ENCODE results near the gene BLVRB.

BLVRB gene

DNA sequence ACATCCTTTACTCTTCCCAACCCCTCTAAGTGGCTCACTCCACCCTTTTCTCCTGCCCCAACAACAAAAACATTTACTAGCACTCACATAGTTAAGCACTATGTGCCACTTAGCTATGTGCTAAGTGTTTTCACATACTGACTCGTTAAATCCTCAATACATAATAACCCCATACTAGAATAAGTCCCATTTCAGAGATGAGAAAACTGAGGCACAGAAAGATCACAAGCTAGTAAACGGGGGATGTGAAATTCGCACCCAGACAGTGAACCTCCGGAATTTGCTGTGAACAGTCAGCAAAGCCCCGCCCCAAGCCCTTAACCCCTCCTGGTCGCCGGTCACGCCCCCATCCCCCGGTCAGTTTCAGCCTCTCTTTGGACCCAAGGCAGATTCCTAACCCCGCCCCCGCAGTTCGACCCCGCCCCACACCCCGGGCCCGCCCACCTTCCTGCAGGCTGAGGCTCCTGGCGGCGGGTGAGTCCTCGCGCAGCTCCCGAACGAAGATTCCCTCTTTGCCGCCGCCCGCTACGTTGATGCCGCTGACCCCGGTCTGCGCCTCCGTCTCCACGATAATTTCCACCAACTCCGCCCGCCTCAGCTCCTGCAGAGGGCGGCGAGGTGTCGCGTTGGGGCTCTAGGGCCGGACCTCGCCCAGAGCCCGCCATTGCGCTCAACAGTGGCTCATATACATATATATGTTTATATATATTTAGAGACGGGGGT is 62.1 kb downstream of the BLVRB start:
- DNase-seq (ENCODE audit: extremely low read depth, insufficient read length), result peak; percentile 91
- TF ChIP-seq, protein P1, sequence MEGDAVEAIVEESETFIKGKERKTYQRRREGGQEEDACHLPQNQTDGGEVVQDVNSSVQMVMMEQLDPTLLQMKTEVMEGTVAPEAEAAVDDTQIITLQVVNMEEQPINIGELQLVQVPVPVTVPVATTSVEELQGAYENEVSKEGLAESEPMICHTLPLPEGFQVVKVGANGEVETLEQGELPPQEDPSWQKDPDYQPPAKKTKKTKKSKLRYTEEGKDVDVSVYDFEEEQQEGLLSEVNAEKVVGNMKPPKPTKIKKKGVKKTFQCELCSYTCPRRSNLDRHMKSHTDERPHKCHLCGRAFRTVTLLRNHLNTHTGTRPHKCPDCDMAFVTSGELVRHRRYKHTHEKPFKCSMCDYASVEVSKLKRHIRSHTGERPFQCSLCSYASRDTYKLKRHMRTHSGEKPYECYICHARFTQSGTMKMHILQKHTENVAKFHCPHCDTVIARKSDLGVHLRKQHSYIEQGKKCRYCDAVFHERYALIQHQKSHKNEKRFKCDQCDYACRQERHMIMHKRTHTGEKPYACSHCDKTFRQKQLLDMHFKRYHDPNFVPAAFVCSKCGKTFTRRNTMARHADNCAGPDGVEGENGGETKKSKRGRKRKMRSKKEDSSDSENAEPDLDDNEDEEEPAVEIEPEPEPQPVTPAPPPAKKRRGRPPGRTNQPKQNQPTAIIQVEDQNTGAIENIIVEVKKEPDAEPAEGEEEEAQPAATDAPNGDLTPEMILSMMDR (IDR thresholded peaks at IDR 0.05; ENCODE audit: insufficient read depth, low read length, poor library complexity, severe bottlenecking), result no peak
- peak overlapping the region; percentile 67 for H3K4me3 ChIP-seq (replicated peaks; ENCODE audit: low read depth, low read length)
- no peaks in the 10 kb centered on the region for H3K36me3 ChIP-seq (ENCODE audit: control insufficient read depth, insufficient read depth, low read length)
- H3K27me3 ChIP-seq (replicated peaks; ENCODE audit: control insufficient read depth, insufficient read depth, low read length), result no peaks in the 10 kb centered on the region

DNA sequence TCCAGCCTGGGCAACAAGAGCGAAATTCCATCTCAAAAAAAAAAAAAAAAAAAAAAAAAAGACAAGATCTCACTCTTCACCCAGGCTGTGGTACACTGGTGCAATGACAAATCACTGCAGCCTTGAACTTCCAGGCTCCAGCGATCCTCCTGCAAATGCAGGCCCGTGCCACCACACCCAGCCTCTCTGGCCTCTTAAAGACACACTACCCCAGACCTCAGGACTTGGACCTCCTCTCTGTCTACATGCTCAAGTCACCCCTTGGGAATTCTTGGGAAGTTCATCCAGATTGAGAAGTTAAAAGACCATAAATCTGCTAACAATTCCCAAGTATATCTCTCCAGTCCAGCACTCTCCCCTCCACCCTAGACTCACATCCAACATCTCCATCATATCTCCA is 65.0 kb downstream of the BLVRB start:
- no peak for DNase-seq (ENCODE audit: extremely low read depth, insufficient read length)

DNA sequence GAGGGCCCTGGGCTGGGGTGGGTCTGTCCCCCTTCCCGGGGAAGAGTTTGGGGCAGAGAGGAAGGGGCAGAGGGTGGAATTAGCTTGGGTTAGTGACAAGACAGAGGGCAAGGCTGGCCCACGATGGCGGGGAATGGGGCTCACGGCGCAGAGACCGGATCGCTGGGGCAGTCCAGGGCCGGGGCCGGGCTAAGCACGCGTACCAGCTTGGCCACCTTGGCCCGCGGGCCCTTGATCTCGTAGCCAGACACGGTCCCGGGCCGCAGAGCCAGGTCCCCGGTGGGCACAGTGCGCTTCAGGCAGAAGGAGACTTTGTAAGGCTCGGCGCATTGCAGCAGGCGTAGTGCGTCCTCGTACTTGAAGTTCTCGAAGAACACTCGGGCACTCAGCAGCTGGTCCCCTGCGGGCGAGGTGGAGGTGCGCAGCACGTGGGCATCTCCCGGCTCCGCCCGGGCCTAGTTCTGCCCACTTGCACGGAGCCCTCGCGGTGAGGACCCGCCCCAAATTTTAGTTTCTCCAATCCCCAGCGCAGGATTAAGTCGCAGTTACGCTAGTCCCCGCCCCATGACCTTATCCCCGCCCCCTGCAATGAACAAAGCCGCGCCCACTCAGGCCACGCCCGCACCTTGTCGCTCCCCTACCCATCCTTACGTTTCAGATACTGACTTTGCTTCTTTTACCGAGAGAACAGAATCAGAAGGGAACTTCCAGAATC is 67.0 kb downstream of the BLVRB start:
- TF ChIP-seq, protein P1 (IDR thresholded peaks at IDR 0.05; ENCODE audit: insufficient read depth, low read length, poor library complexity, severe bottlenecking), result no peak
- no peak overlapping the region for H3K4me3 ChIP-seq (replicated peaks; ENCODE audit: low read depth, low read length)
- DNase-seq (ENCODE audit: extremely low read depth, insufficient read length), result peak; percentile 47
- H3K27me3 ChIP-seq (replicated peaks; ENCODE audit: control insufficient read depth, insufficient read depth, low read length), result no peaks in the 10 kb centered on the region; the same call in 1 of the 2 replicates
- H3K36me3 ChIP-seq (ENCODE audit: control insufficient read depth, insufficient read depth, low read length), result no peaks in the 10 kb centered on the region

More for the DNA sequence above, 65.0 kb downstream of the BLVRB start:
- TF ChIP-seq, protein P1 (IDR thresholded peaks at IDR 0.05; ENCODE audit: insufficient read depth, low read length, poor library complexity, severe bottlenecking), result no peak
- Histone ChIP-seq H3K4me3 (replicated peaks; ENCODE audit: low read depth, low read length) (no peak overlapping the region), H3K36me3 (ENCODE audit: control insufficient read depth, insufficient read depth, low read length) (no peaks in the 10 kb centered on the region), H3K27me3 (replicated peaks; ENCODE audit: control insufficient read depth, insufficient read depth, low read length) (no peaks in the 10 kb centered on the region; the same call in 1 of the 2 replicates)

Data from GM06990 (cell line).